HepG2 (cell line): Measurements from ENCODE around the gene SLC22A31. TPM values are rescaled to one million over a fixed set of nuclear protein-coding genes. Genes with fewer than 3 reads are reported as not detected.

Experiments
- ATAC-seq: fragments of 200-7000 bp; cut with Tn5 transposase; 3 replicates; pipeline ENCODE4 v1.9.1; 2020; ENCODE audit warnings: mild to moderate bottlenecking, moderate library complexity
- BruUV-seq: library from RNA; stranded (reverse); fragments of 400-500 nt; replicated peaks from 2 replicates; lab custom pipeline; 2021; lab: Mats Ljungman, UMichigan
- CTCF ChIA-PET: fragments of 300-600 bp; formaldehyde crosslinking; extraction: SDS; loops from one replicate; lab custom pipeline; 2021; ENCODE audit warnings: low total read pairs, inconsistent platforms, low intra/inter-chr PET ratio; lab: Yijun Ruan, JAX
- POLR2A ChIA-PET: fragments of 350-600 bp; sonication (Branson Sonifier 250); formaldehyde crosslinking; loops from one replicate; lab custom pipeline; 2020; ENCODE audit warnings: antibody characterized with exemption, inconsistent platforms; lab: Yijun Ruan, JAX
- DNase-seq: peaks from one replicate; pipeline ENCODE4 v3.0.0-alpha.2; 2015; ENCODE audit warnings: low spot score
- FAIRE-seq: peaks from 3 replicates; lab custom pipeline; 2011; peaks lifted over from hg19 to GRCh38; lab: Jason Lieb, UNC
- H2AFZ ChIP-seq: one replicate; pipeline ENCODE4 v1.6.1; 2011; ENCODE audit warnings: low read length, inconsistent platforms
- H3K27ac ChIP-seq: fragments of 300-600 bp; 3 replicates; pipeline ENCODE4 v1.8.0; 2011; ENCODE audit warnings: mixed run types, mild to moderate bottlenecking, mixed read lengths, low read length, inconsistent platforms; ENCODE audit not compliant: insufficient read depth; ENCODE audit errors: extremely low read length
- H3K27me3 ChIP-seq, 2 experiments: fragments of 200-600 bp in 1 of 2; 2 replicates in 1 of 2; 3 replicates in 1 of 2; pipeline versions ENCODE4 v1.6.0 to v1.8.0; 2011; ENCODE audit warnings: low read length in 2 of 2, mild to moderate bottlenecking in 2 of 2, moderate library complexity in 2 of 2, inconsistent platforms in 1 of 2; ENCODE audit not compliant: insufficient read depth in 2 of 2, control insufficient read depth in 1 of 2
- H3K36me3 ChIP-seq, 2 experiments: fragments of 200-600 bp in 1 of 2; replicated peaks in 1 of 2; 2 replicates in 1 of 2; 3 replicates in 1 of 2; pipeline versions ENCODE4 v1.5.1 to v1.8.0; 2011; ENCODE audit warnings: low read length in 2 of 2, inconsistent platforms in 1 of 2; ENCODE audit not compliant: insufficient read depth in 2 of 2, control insufficient read depth in 1 of 2
- H3K4me1 ChIP-seq: 2 replicates; pipeline ENCODE4 v1.5.1; 2012; ENCODE audit warnings: low read length, inconsistent platforms; ENCODE audit not compliant: insufficient read depth
- H3K4me2 ChIP-seq: 2 replicates; pipeline ENCODE4 v1.6.0; 2011; ENCODE audit warnings: low read depth, low read length, inconsistent platforms
- H3K4me3 ChIP-seq, 3 experiments: fragments of 200-600 bp in 1 of 3; sonication (generic), shearing (Covaris generic) in 1 of 3; replicated peaks in 1 of 3; 2 replicates each; pipeline ENCODE4 v1.5.1; 2011 to 2016; ENCODE audit warnings: low read length in 3 of 3, inconsistent platforms in 2 of 3, low read depth in 2 of 3, mild to moderate bottlenecking in 2 of 3, control low read depth in 1 of 3, mixed read lengths in 1 of 3; ENCODE audit not compliant: insufficient read depth in 1 of 3
- H3K79me2 ChIP-seq: one replicate; pipeline ENCODE4 v1.6.1; 2011; ENCODE audit warnings: low read length, inconsistent platforms; ENCODE audit not compliant: insufficient read depth
- H3K9ac ChIP-seq: 2 replicates; pipeline ENCODE4 v1.6.0; 2011; ENCODE audit warnings: mild to moderate bottlenecking, low read depth, low read length, inconsistent platforms; ENCODE audit not compliant: insufficient read depth
- H3K9me3 ChIP-seq: 2 replicates; pipeline ENCODE4 v1.5.1; 2012; ENCODE audit warnings: mild to moderate bottlenecking, low read length
- H4K20me1 ChIP-seq: 2 replicates; pipeline ENCODE4 v1.6.0; 2011; ENCODE audit warnings: inconsistent platforms, mild to moderate bottlenecking, low read length, moderate library complexity; ENCODE audit not compliant: insufficient read depth
- AGO2 ChIP-seq: fragments of 200-400 bp; formaldehyde crosslinking; optimal IDR thresholded peaks from 2 replicates; pipeline ENCODE3; 2017; ENCODE audit warnings: mild to moderate bottlenecking, low read depth, low read length, moderate library complexity
- KDM5A ChIP-seq: fragments of 200-600 bp; sonication (generic); IDR thresholded peaks from 2 replicates; pipeline ENCODE4 v1.7.0; 2018; ENCODE audit warnings: antibody characterized with exemption, mild to moderate bottlenecking, low read length, borderline replicate concordance
- MATR3 ChIP-seq: sonication (generic); formaldehyde crosslinking; IDR thresholded peaks from 2 replicates; pipeline ENCODE4 v1.4.0; 2020; ENCODE audit warnings: missing genetic modification reagents
- MZF1 ChIP-seq: sonication (generic); formaldehyde crosslinking; IDR thresholded peaks from 2 replicates; pipeline ENCODE4 v1.8.1; 2023; ENCODE audit warnings: mild to moderate bottlenecking, missing genetic modification reagents, borderline replicate concordance
- NR2C2 ChIP-seq: sonication (generic); formaldehyde crosslinking; IDR thresholded peaks from 2 replicates; pipeline ENCODE4 v1.4.0; 2020; ENCODE audit warnings: missing genetic modification reagents, mild to moderate bottlenecking, moderate library complexity, borderline replicate concordance
- SIX1 ChIP-seq: sonication (generic); formaldehyde crosslinking; IDR thresholded peaks from 2 replicates; pipeline ENCODE4 v1.4.0; 2020; ENCODE audit warnings: missing genetic modification reagents, borderline replicate concordance
- TAF1 ChIP-seq: sonication (generic); formaldehyde crosslinking; IDR thresholded peaks from 2 replicates; pipeline ENCODE4 v1.4.0; 2020; ENCODE audit warnings: missing genetic modification reagents
- TBL1XR1 ChIP-seq: fragments of 150-350 bp; IDR thresholded peaks from 2 replicates; pipeline ENCODE4 v1.6.1; 2014; ENCODE audit warnings: borderline replicate concordance, low read length; ENCODE audit not compliant: partially characterized antibody
- ZNF263 ChIP-seq: sonication (generic); formaldehyde crosslinking; IDR thresholded peaks from 2 replicates; pipeline ENCODE4 v1.4.0; 2020; ENCODE audit warnings: missing genetic modification reagents
- ZNF383 ChIP-seq: sonication (generic); formaldehyde crosslinking; IDR thresholded peaks from 2 replicates; pipeline ENCODE4 v1.4.0; 2020; ENCODE audit warnings: missing genetic modification reagents, mild to moderate bottlenecking, borderline replicate concordance
- ZNF556 ChIP-seq: sonication (generic); formaldehyde crosslinking; IDR thresholded peaks from 2 replicates; pipeline ENCODE4 v1.4.0; 2020; ENCODE audit warnings: mild to moderate bottlenecking, missing genetic modification reagents, borderline replicate concordance
- ZSCAN20 ChIP-seq: sonication (generic); formaldehyde crosslinking; IDR thresholded peaks from 2 replicates; pipeline ENCODE4 v1.4.0; 2020; ENCODE audit warnings: missing genetic modification reagents, mild to moderate bottlenecking, borderline replicate concordance
- WGBS: methylation state at CpG from one replicate; pipeline ENCODE4 v1.1.6; 2017; ENCODE audit warnings: low lambda C conversion rate; 5-methylcytosine and 5-hydroxymethylcytosine counted together
- in situ Hi-C: cut with HindIII; loops from 2 replicates; pipeline ENCODE4 v1.10.0; 2017; ENCODE audit warnings: low pct_unique_long_range_greater_than_20kb; ENCODE audit not compliant: extremely low pct_ligation_motif_present
- intact Hi-C: fragments of 100-400 bp; cut with micrococcal nuclease; formaldehyde crosslinking; loops from one replicate; pipeline ENCODE4 v1.10.0; 2022; ENCODE audit not compliant: unreplicated experiment
- polyA plus RNA-seq, 8 experiments: library from polyadenylated mRNA; depleted of rRNA in 3 of 8; stranded (reverse) in 7 of 8; unstranded in 1 of 8; fragments of >200 nt; fragmentation: Illumina TruSeq in 4 of 8; extraction: Trizol in 4 of 8; gene quantifications; 2 replicates each; pipeline versions ENCODE4 v1.2.1 to v1.2.3, GENCODE V29; 2011 to 2016; ENCODE audit warnings: low read depth in 4 of 8, missing spikeins in 1 of 8, mixed read lengths in 1 of 8; ENCODE audit not compliant: insufficient read depth in 1 of 8
- total RNA-seq, 5 experiments: library from RNA; depleted of rRNA; stranded (reverse); fragments of >200 nt; fragmentation: Illumina TruSeq; extraction: Trizol; gene quantifications; 2 replicates each; pipeline ENCODE4 v1.2.3, GENCODE V29; 2016; ENCODE audit warnings: low read depth in 1 of 5
- TF ChIP-seq, protein P1 (sequence below): sonication (generic); formaldehyde crosslinking; IDR thresholded peaks from 2 replicates; pipeline ENCODE4 v1.4.0; 2020; ENCODE audit warnings: mild to moderate bottlenecking, missing genetic modification reagents

SLC22A31 gene
- total and polyA plus RNA-seq, 2 of the 13 experiments (the other 11 are each of a cell fraction or from before 2014, with no cell fraction given) = 67.3 to 83.3 TPM

DNA sequence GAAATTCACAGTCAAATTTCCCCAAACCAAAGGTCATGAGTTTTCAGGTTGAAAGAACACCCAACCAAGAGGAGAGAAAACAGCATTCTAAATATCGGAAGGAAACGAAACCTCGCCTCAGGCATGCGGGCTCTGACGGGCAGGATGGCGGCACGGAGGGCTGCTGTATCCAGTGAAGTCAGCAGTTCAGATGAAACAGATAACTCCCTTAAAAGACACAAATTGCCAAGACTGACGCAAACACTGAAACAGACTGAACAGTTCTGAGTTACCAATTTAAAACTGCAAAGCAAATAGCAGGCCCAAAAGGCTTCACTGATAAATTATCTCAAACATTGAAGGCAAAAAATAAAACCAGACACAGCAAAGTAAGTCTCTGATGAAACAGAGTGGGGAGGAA is 49.4 kb downstream of the SLC22A31 start:
- no peaks in the 10 kb centered on the region for H3K79me2 ChIP-seq
- FAIRE-seq = no peak
- no TSS peak for BruUV-seq

DNA sequence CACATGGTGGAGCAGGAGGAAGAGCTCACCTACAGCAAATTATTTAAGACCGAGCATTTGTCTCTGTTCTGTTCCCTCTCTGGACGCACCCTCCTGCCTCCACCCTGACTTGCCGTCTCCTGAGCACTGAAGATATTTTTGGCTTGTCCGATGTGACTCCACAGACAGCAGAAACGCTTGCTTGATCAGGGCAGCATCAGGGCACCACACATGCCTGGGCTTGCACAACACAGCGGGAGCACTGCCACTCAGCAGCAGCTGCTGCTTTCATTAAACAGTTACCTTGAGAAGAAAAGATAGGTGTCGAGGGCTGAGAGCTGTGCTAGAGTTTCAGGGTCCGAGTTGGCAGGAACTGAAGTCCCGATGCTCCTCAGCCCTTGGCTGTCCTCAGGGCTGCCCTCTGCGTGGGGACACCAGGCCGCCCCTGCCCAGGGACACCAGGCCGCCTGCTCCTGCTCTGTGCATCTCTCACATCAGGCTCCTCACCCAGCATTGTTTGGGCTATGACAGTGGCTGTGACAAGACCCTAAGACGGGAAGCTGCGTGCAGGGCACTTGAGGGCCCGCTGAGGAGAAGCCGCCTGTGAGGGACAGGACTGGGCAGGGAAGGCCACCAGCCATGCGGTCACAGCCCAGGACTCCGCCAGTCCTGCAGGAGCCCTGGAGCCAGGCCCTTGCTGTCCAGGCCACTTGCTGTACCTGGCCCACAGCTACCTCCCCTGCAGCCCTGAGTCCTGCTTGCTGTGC is 50.1 kb downstream of the SLC22A31 start:
- in situ Hi-C loops (no loop called here), intact Hi-C loops (no loop called here)
- Histone ChIP-seq H4K20me1 (no peaks in the 10 kb centered on the region; the same call in 1 of the 2 replicates), H3K36me3 (peaks cover 3 to 22% of the 10 kb centered on the region in 2 experiments; a peak in 4 of 5 replicates), H3K4me3 (no peak overlapping the region), H2AFZ (no peak overlapping the region), H3K9me3 (peaks cover 5% of the 10 kb centered on the region; the same call in 1 of the 2 replicates), H3K79me2 (no peaks in the 10 kb centered on the region), H3K4me2 (no peak overlapping the region), H3K27ac (no peak overlapping the region), H3K27me3 (no peaks in the 10 kb centered on the region), H3K9ac (no peak overlapping the region), H3K4me1 (peaks cover 2% of the 10 kb centered on the region)
- no peak for ATAC-seq
- no TSS peak for BruUV-seq
- POLR2A ChIA-PET = no interaction called here
- TF ChIP-seq ZNF263 (0 out of 2 replicates have a peak, but pooled peaks have one; percentile 35), AGO2 (peak; percentile 33), ZSCAN20 (no peak), TBL1XR1 (no peak), TAF1 (CRISPR knock-in tag) (0 out of 2 replicates have a peak, but pooled peaks have one; percentile 11)
- no peak for DNase-seq
- CTCF ChIA-PET = no interaction called here
- no peak for FAIRE-seq
- 96% methylated on average over 15 of the region's 18 CpGs for WGBS

More for the DNA sequence above, 49.4 kb downstream of the SLC22A31 start:
- ATAC-seq (no peak), DNase-seq (no peak)
- intact Hi-C loops = no loop called here
- Histone ChIP-seq H3K9me3 (peaks cover 5% of the 10 kb centered on the region; the same call in 1 of the 2 replicates), H3K9ac (no peak overlapping the region), H3K4me1 (peaks cover 10% of the 10 kb centered on the region), H3K4me2 (no peak overlapping the region), H3K36me3 (peaks cover 3 to 18% of the 10 kb centered on the region in 2 experiments; a peak in 4 of 5 replicates), H3K4me3 (no peak overlapping the region), H4K20me1 (no peaks in the 10 kb centered on the region; the same call in 1 of the 2 replicates), H3K27ac (no peak overlapping the region), H2AFZ (no peak overlapping the region), H3K27me3 (peaks cover 0 to 2% of the 10 kb centered on the region in 2 experiments; a peak in 2 of 5 replicates)
- in situ Hi-C loops = no loop called here
- ChIA-PET POLR2A (no interaction called here), CTCF (no interaction called here)
- 96% methylated on average over 8 of the region's 8 CpGs for WGBS
- TF ChIP-seq MATR3 (CRISPR knock-in tag) (no peak), NR2C2 (CRISPR knock-in tag) (no peak), ZNF556 (CRISPR knock-in tag) (no peak), ZNF383 (CRISPR knock-in tag) (no peak), MZF1 (no peak), KDM5A (no peak), SIX1 (no peak)
- TF ChIP-seq, protein P1, sequence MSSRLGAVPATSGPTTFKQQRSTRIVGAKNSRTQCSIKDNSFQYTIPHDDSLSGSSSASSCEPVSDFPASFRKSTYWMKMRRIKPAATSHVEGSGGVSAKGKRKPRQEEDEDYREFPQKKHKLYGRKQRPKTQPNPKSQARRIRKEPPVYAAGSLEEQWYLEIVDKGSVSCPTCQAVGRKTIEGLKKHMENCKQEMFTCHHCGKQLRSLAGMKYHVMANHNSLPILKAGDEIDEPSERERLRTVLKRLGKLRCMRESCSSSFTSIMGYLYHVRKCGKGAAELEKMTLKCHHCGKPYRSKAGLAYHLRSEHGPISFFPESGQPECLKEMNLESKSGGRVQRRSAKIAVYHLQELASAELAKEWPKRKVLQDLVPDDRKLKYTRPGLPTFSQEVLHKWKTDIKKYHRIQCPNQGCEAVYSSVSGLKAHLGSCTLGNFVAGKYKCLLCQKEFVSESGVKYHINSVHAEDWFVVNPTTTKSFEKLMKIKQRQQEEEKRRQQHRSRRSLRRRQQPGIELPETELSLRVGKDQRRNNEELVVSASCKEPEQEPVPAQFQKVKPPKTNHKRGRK (CRISPR knock-in tag) = no peak
